T-cell (primary cell): Measurements from ENCODE around the gene CMTM7. TPM values are rescaled to one million over a fixed set of nuclear protein-coding genes. Genes with fewer than 3 reads are reported as not detected.

Experiments used
- ATAC-seq, 4 experiments: fragments of 200-7000 bp in 3 of 4; fragments of 150-1000 bp in 1 of 4; cut with Tn5 transposase; replicated peaks in 1 of 4; 1 replicate in 3 of 4; 2 replicates in 1 of 4; pipeline ENCODE4 v1.10.0; 2021; ENCODE audit warnings: moderate library complexity in 3 of 4, mild to moderate bottlenecking in 2 of 4, moderate number of reproducible peaks in 1 of 4
- CTCF ChIA-PET, 2 donors: fragments of 300-600 bp; sonication (Branson Sonifier 250); formaldehyde crosslinking; loops; one replicate each; lab custom pipeline; 2022; ENCODE audit warnings: antibody characterized with exemption in 2 of 2; lab: Charles Lee
- POLR2A ChIA-PET, 2 donors: fragments of 300-600 bp; sonication (Branson Sonifier 250); formaldehyde crosslinking; loops; one replicate each; lab custom pipeline; 2022; ENCODE audit warnings: antibody characterized with exemption in 2 of 2; lab: Charles Lee
- DNase-seq, 35 experiments: peaks; one replicate each; pipeline versions ENCODE4 v3.0.0 to v3.0.0-alpha.2; 2013 to 2023
- H3K27ac ChIP-seq: one replicate; pipeline ENCODE4 v1.5.1; 2013; ENCODE audit warnings: low read length
- H3K27me3 ChIP-seq, 2 experiments: replicated peaks in 1 of 2; 1 replicate in 1 of 2; 2 replicates in 1 of 2; pipeline versions ENCODE4 v1.6.1 to v1.7.0; 2013; ENCODE audit warnings: low read length in 1 of 2, mixed read lengths in 1 of 2; ENCODE audit not compliant: control insufficient read depth in 2 of 2, insufficient read depth in 2 of 2; ENCODE audit errors: extremely low read depth in 1 of 2
- H3K36me3 ChIP-seq, 2 donors: 1 replicate in 1 of 2; 2 replicates in 1 of 2; pipeline versions ENCODE4 v1.6.1 to v1.7.0; 2013; ENCODE audit warnings: low read length in 1 of 2; ENCODE audit not compliant: control insufficient read depth in 2 of 2, insufficient read depth in 1 of 2; ENCODE audit errors: extremely low read depth in 1 of 2
- H3K4me1 ChIP-seq, 2 experiments: 1 replicate in 1 of 2; 2 replicates in 1 of 2; pipeline versions ENCODE4 v1.6.1 to v1.7.0; 2013; ENCODE audit warnings: low read length in 2 of 2, mixed read lengths in 1 of 2; ENCODE audit not compliant: insufficient read depth in 2 of 2, control insufficient read depth in 1 of 2; ENCODE audit errors: extremely low read depth in 1 of 2
- H3K4me3 ChIP-seq, 2 donors: 1 replicate in 1 of 2; 2 replicates in 1 of 2; pipeline versions ENCODE4 v1.5.1 to v1.7.0; 2013; ENCODE audit warnings: mild to moderate bottlenecking in 2 of 2, low read length in 1 of 2, moderate library complexity in 1 of 2; ENCODE audit not compliant: control insufficient read depth in 1 of 2; ENCODE audit errors: extremely low read depth in 1 of 2
- H3K9me3 ChIP-seq: 2 replicates; pipeline ENCODE4 v1.7.0; 2013
- H3K27ac Mint-ChIP-seq, 2 donors: one replicate each; pipeline ENCODE4 v1.8.0; 2020 to 2021; ENCODE audit warnings: mild to moderate bottlenecking in 2 of 2, mixed read lengths in 2 of 2
- H3K27me3 Mint-ChIP-seq, 2 donors: one replicate each; pipeline ENCODE4 v1.8.0; 2021 to 2022; ENCODE audit warnings: mixed read lengths in 2 of 2
- H3K36me3 Mint-ChIP-seq: one replicate; pipeline ENCODE4 v1.8.0; 2021; ENCODE audit warnings: mixed read lengths
- H3K4me1 Mint-ChIP-seq, 3 donors: one replicate each; pipeline ENCODE4 v1.8.0; 2020 to 2022; ENCODE audit warnings: mixed read lengths in 3 of 3, mild to moderate bottlenecking in 1 of 3
- H3K4me3 Mint-ChIP-seq, 3 donors: one replicate each; pipeline ENCODE4 v1.8.0; 2020 to 2022; ENCODE audit warnings: mild to moderate bottlenecking in 3 of 3, mixed read lengths in 3 of 3, moderate library complexity in 3 of 3
- H3K9me3 Mint-ChIP-seq, 3 donors: one replicate each; pipeline ENCODE4 v1.8.0; 2020 to 2022; ENCODE audit warnings: mixed read lengths in 3 of 3
- WGBS: methylation state at CpG from one replicate; pipeline ENCODE4 v1.1.5; 2013; ENCODE audit warnings: missing lambda C conversion rate; ENCODE audit not compliant: insufficient coverage; 5-methylcytosine and 5-hydroxymethylcytosine counted together
- total RNA-seq, 35 experiments: library from RNA in 6 of 35; stranded (reverse) in 6 of 35; fragments of 120-200 nt in 1 of 35; gene quantifications; one replicate each; pipeline versions ENCODE4 v1.2.1 to v1.2.4 and lab custom pipeline; 2013 to 2026

The CMTM7 gene
- total RNA-seq, 5 donors from 2014 or later (not counting 1 experiment from before 2014, with no cell fraction given): 40.7 to 56.7 (median 47.8) TPM

DNA sequence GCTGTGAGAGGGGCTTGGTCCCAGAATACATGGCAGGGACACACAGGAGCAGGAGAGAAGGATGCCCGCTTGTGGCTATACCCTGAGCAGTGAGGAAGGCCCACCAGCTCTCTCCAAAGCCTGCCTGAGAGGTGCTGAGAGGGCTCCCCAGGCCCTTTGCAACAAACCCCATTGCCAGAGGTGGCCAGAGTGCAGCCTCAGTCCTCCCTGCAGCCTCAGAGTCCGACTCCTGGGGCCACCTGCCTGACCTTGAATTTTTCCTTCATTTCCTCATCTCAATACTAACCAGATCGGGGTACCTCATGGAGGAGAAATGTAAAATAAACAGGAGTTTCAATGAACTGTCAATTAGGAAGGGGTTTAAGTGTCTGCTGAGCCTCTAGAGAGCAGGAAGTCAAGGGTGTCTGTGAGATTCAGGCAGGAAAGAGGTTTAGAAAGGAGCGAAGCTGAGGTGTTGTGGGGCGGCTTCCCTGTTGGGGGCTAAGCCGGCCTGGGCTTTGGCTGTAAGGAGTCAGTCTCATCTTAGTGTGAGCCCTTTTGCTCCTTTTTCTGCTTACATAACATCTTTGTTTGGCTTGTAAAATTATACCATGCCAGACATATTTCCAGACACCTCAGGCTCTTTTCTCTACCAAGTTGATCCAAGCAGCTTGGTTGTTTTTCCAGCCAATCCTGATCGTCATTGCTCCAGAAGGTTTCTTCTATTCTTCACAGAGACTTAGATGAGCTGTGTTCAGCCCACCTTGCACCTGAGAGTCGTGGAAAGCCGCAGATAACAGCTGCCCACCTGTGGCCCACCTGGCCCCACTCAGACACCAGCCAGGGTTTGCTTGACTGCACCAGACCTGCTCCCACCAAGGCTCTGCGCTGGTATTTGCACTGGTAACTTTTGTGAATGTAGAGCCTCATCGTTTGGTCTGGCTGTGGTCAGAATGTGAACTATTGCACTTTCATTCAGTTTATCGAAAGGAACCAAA is 36.7 kb downstream of the CMTM7 start:
- no peaks in the 10 kb centered on the region for H3K9me3 ChIP-seq
- Mint-ChIP-seq H3K27ac (peak overlapping the region; percentile 97 to 100), H3K4me1 (peaks cover 93 to 97% (median 95%) of the 10 kb centered on the region in 3 donors), H3K9me3 (no peaks in the 10 kb centered on the region), H3K27me3 (no peaks in the 10 kb centered on the region), H3K4me3 (peak overlapping the region; percentile 63 to 70 (median 68)), H3K36me3 (peaks cover 5% of the 10 kb centered on the region)
- H3K4me1 ChIP-seq: peaks cover 73 to 85% of the 10 kb centered on the region in 2 experiments
- DNase-seq: peak in 32 of 35 experiments; percentile 25 to 74 (median 42)
- no peaks in the 10 kb centered on the region for H3K36me3 ChIP-seq
- H3K4me3 ChIP-seq: peak overlapping the region; percentile 6 to 30
- H3K27me3 ChIP-seq: no peaks in the 10 kb centered on the region
- ChIA-PET POLR2A (interaction anchor here (0.5 to 1.3 kb wide), 6 partner anchors 9 to 73 kb away, joined by 3 to 16 read pairs (median 5); no protein-coding TSS in a partner anchor), CTCF (interaction anchor here (0.6 to 1.3 kb wide), 7 partner anchors 14 to 80 kb away, joined by 3 to 5 read pairs (median 3); no protein-coding TSS in a partner anchor)
- 3% methylated on average over 4 of the region's 12 CpGs for WGBS
- ATAC-seq: peak; percentile 71 to 78 (median 76)
- H3K27ac ChIP-seq: peak overlapping the region; percentile 84

DNA sequence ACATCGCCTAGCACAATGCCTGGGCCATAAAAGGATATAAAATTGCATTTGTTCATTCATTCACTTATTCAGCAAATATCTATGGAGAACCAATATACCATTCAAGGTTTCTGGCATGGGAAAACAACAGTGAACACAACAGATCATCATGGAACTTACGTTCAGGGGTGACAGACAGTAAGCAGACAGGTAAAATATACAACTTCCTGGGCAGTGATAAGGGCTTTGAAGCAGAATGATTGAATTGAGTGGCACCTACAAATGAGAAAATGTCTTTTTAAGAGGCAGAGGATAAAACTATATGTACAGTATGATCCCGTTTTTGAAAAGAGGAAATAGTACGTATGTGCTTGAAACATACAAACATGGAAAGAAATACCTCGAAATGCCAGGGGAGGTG is 39.2 kb downstream of the CMTM7 start:
- DNase-seq (peak in 1 of 35 experiments; percentile 41), ATAC-seq (peak in 1 of 4 experiments; percentile 35)
- no peaks in the 10 kb centered on the region for H3K36me3 ChIP-seq
- POLR2A ChIA-PET: no interaction called here
- no peaks in the 10 kb centered on the region for H3K27me3 ChIP-seq
- Mint-ChIP-seq H3K27ac (peak overlapping the region; percentile 97 to 100), H3K27me3 (no peaks in the 10 kb centered on the region), H3K36me3 (peaks cover 5% of the 10 kb centered on the region), H3K4me3 (peak overlapping the region in 2 of 3 donors; percentile 50 to 70), H3K4me1 (peaks cover 83 to 92% (median 84%) of the 10 kb centered on the region in 3 donors), H3K9me3 (no peaks in the 10 kb centered on the region)
- H3K4me3 ChIP-seq: no peak overlapping the region
- H3K4me1 ChIP-seq: peaks cover 57 to 77% of the 10 kb centered on the region in 2 experiments
- CTCF ChIA-PET: no interaction called here
- H3K27ac ChIP-seq: peak overlapping the region; percentile 96
- 17% methylated on average over 1 of the region's 5 CpGs for WGBS
- no peaks in the 10 kb centered on the region for H3K9me3 ChIP-seq

DNA sequence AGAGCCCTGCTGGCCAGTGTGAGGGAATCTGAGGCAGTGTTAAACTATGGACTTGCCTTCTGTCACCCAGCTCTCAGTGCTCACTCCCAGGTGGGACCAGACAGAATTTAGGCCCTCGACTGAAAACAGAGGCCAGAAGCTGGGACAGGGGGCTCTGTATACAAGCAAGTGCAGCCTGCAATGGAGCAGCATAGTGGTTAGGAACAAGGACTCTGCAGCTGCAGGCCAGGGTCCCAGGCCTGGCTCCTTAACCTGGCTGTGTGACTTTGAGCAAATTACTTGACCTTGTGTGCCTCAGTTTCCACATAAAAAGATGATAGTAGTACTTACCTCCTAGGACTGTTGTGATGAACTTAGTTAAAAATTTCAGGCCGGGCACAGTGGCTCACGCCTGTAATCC is 39.8 kb downstream of the CMTM7 start:
- ChIA-PET CTCF (no interaction called here), POLR2A (interaction anchor here in 1 of 2 donors (0.6 kb wide), 1 partner anchor 28 kb away, joined by 3 read pairs; no protein-coding TSS in a partner anchor)
- DNase-seq: no peak
- Histone ChIP-seq H3K27ac (peak overlapping the region; percentile 96), H3K4me3 (no peak overlapping the region), H3K27me3 (no peaks in the 10 kb centered on the region), H3K36me3 (no peaks in the 10 kb centered on the region), H3K4me1 (peaks cover 61 to 82% of the 10 kb centered on the region in 2 experiments), H3K9me3 (no peaks in the 10 kb centered on the region)
- no peaks in the 10 kb centered on the region for H3K9me3 Mint-ChIP-seq
- ATAC-seq: no peak
- H3K27me3 Mint-ChIP-seq: no peaks in the 10 kb centered on the region
- H3K4me1 Mint-ChIP-seq: peaks cover 87 to 94% (median 87%) of the 10 kb centered on the region in 3 donors
- 87% methylated on average over 3 of the region's 3 CpGs for WGBS
- peak overlapping the region in 1 of 3 donors; percentile 70 for H3K4me3 Mint-ChIP-seq
- H3K27ac Mint-ChIP-seq: peak overlapping the region; percentile 97 to 100
- H3K36me3 Mint-ChIP-seq: peaks cover 5% of the 10 kb centered on the region

DNA sequence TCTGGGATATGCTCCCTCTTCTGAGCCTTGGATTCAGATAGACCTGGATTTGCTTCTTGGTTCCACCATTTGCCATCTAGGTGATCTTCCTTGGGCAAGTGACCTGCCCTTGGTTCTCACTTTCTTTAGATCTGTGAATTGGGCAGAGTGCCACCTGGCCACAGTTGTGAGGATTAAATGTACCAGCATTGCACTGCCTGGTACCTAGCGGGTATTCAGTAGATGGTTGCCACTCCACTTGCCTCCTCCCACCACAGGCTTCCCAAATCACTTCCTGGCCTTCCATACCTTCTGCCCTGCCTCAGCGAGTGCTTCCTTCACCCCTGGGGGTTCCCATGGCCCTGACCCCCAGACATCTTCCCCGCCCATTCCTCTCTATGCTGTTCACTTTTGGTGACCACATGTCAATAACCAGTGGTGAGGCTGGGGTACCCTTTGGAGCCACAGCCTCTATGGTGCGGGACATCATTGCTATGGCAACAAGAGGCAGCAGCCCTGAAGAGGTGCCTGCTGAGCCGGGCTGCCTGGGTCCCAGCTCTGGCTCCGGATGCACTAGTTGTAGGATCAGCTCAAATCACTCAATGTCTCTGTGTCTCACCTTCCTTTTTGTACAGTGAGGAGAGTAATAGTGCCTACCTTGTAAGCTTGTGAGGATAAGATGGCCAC is 40.5 kb downstream of the CMTM7 start:
- peaks cover 5% of the 10 kb centered on the region for H3K36me3 Mint-ChIP-seq
- Histone ChIP-seq H3K4me1 (peaks cover 57 to 84% of the 10 kb centered on the region in 2 experiments), H3K9me3 (no peaks in the 10 kb centered on the region), H3K27me3 (no peaks in the 10 kb centered on the region), H3K27ac (peak overlapping the region; percentile 96), H3K36me3 (no peaks in the 10 kb centered on the region), H3K4me3 (peak overlapping the region in 1 of 2 donors; percentile 7)
- no peaks in the 10 kb centered on the region for H3K27me3 Mint-ChIP-seq
- WGBS: 75% methylated on average over 4 of the region's 6 CpGs
- H3K9me3 Mint-ChIP-seq: no peaks in the 10 kb centered on the region
- peaks cover 87 to 94% (median 87%) of the 10 kb centered on the region in 3 donors for H3K4me1 Mint-ChIP-seq
- no peak for DNase-seq
- ATAC-seq: peak in 2 of 4 experiments; percentile 5 to 7
- ChIA-PET CTCF (interaction anchor here in 1 of 2 donors (1.1 to 2.1 kb wide), 4 partner anchors 8 to 61 kb away, joined by 3 to 7 read pairs (median 4); no protein-coding TSS in a partner anchor), POLR2A (interaction anchor here (0.5 to 1.5 kb wide), 5 partner anchors 24 to 67 kb away, joined by 3 to 11 read pairs (median 3); no protein-coding TSS in a partner anchor)
- peak overlapping the region; percentile 97 to 100 for H3K27ac Mint-ChIP-seq
- peak overlapping the region; percentile 67 to 71 (median 70) for H3K4me3 Mint-ChIP-seq

DNA sequence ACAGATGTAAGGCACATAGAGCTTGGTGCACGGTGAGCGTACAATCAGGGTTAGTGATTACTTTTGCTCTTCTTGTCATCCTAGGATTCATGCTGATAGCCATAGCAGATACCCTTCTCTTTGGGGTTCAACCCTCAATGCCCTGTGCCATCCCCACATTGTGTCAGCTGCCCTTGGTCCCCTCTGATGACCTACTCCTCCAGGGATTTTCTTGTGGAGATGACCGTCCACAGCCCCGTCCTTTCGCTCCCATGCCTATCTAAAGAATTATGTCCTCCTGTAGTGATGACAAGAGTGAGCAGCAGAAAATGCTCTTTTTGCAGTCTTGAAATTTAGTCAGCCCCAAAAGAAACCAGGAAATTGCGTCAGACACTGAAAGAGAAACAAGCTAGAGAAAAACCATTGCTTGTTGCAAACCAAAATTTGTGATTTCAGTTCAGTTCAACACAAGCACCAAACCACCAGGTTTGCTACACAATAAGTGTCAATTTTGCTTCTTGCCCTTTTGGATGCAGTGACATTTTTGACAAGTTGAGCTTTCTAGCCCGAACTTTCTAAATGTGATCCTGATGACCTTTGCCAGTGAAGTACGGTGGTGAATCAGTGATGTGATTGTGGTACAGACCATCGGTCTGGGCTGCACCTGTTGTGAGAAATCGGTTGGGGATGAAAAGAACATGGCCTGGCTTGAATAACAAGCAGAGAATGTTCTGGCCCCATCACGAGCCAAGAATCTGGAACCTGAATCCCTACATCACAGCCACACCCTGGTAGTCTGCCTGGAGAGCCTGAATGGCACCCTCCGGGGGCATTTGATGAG is 41.3 kb downstream of the CMTM7 start:
- Mint-ChIP-seq H3K27ac (peak overlapping the region; percentile 97 to 100), H3K27me3 (no peaks in the 10 kb centered on the region), H3K36me3 (peaks cover 5% of the 10 kb centered on the region), H3K4me1 (peaks cover 82 to 91% (median 84%) of the 10 kb centered on the region in 3 donors), H3K9me3 (no peaks in the 10 kb centered on the region), H3K4me3 (peak overlapping the region; percentile 67 to 71 (median 70))
- ATAC-seq (peak; percentile 44 to 58 (median 53)), DNase-seq (peak in 8 of 35 experiments; percentile 19 to 78 (median 38))
- 23% methylated on average over 4 of the region's 12 CpGs for WGBS
- Histone ChIP-seq H3K27me3 (no peaks in the 10 kb centered on the region), H3K27ac (peak overlapping the region; percentile 96), H3K9me3 (no peaks in the 10 kb centered on the region), H3K4me1 (peaks cover 51 to 84% of the 10 kb centered on the region in 2 experiments), H3K4me3 (peak overlapping the region; percentile 7 to 35), H3K36me3 (no peaks in the 10 kb centered on the region)
- CTCF ChIA-PET: interaction anchor here in 1 of 2 donors (0.8 to 2.1 kb wide), 6 partner anchors 9 to 61 kb away, joined by 3 to 7 read pairs (median 5); no protein-coding TSS in a partner anchor
- POLR2A ChIA-PET: interaction anchor here (0.5 to 1.8 kb wide), 9 partner anchors 8 to 136 kb away, joined by 3 to 11 read pairs (median 3); no protein-coding TSS in a partner anchor
